Adrenal gland (tissue), 5 donors: ENCODE results near the gene CD300LB.

ENCODE experiments used
- CTCF ChIP-seq, 6 experiments: fragments of 450-650 bp in 4 of 6; fragments of 200-600 bp in 2 of 6; sonication (generic) in 1 of 6; IDR thresholded peaks; 1 replicate in 5 of 6; 2 replicates in 1 of 6; pipeline versions ENCODE4 v1.5.1 to v1.8.0; 2016 to 2021; ENCODE audit warnings: antibody characterized with exemption in 6 of 6, mild to moderate bottlenecking in 2 of 6, moderate library complexity in 1 of 6
- POLR2A ChIP-seq, 2 donors: fragments of 450-650 bp; IDR thresholded peaks; one replicate each; pipeline ENCODE4 v1.6.1; 2017; ENCODE audit warnings: antibody characterized with exemption in 2 of 2, mild to moderate bottlenecking in 2 of 2, moderate library complexity in 1 of 2
- donor health status: DM: no; HTN: no; CAD: no.

GRCh38 chr17:74477411-74477810, 53.9 kb downstream of the CD300LB start:
- TF ChIP-seq CTCF (IDR thresholded peaks at IDR 0.05) (no peak), POLR2A (IDR thresholded peaks at IDR 0.05) (no peak)
